Measurements from ENCODE around the gene CDCP2. TPM values are rescaled to one million over a fixed set of nuclear protein-coding genes. Genes with fewer than 3 reads are reported as not detected.

CDCP2 gene
- total RNA-seq, 6 experiments from 2014 or later = not detected

- TF ChIP-seq CTCF (IDR thresholded peaks at IDR 0.05) = no peak
- Mint-ChIP-seq H3K36me3 (ENCODE audit: low read depth) (no peaks in the 10 kb centered on the region), H3K27ac (no peak overlapping the region), H3K27me3 (ENCODE audit: insufficient read depth) (peaks cover 6% of the 10 kb centered on the region; the same call in 1 of the 2 replicates), H3K4me3 (no peak overlapping the region), H3K9me3 (no peaks in the 10 kb centered on the region), H3K4me1 (ENCODE audit: low read depth) (no peaks in the 10 kb centered on the region; the same call in 1 of the 2 replicates)
- peak; percentile 89 for DNase-seq
Measured at GRCh38 chr1:54118704-54119103, 34.1 kb downstream of the CDCP2 start.

DNA sequence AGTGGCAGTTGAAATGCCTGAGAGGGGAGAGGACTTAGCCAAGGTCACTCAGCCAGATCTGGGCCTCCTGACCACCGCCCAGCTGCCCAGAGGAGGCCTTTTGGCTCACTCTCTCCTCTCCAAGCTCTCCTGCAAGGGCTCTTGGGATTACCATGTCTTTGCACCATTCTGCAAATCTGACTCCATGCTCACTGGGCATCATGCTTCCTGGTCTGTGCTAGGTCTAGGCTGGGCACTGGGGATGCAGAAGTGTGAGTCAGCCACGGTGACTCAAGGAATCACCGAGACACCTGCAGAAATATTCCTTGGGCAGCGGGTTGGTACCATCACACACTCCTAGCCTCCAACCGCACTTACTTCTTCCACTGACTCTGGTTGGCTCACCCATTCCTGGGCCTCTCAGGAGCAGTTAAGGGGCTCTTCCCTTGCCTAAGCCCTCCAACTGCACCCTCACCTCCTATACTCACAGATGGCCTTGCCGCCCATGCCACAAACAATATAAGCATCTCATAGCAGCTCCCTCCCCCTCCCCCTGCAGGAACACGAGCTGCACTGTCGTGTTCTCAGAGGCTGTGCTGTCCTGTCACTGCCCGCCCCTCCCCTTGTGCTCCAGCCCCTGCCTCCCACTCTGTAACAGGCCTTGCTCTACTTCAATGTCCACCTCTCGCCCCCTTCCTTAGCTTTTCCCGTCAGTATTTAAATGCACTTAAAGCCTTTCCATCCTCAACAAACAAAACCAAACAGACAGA, 34.8 kb downstream of the CDCP2 start:
- TF ChIP-seq CTCF (IDR thresholded peaks at IDR 0.05) = no peak
- H3K9me3 Mint-ChIP-seq = no peaks in the 10 kb centered on the region
- H3K27ac Mint-ChIP-seq = no peak overlapping the region
- no peak overlapping the region for H3K4me3 Mint-ChIP-seq
- no peaks in the 10 kb centered on the region for H3K36me3 Mint-ChIP-seq (ENCODE audit: low read depth)
- H3K4me1 Mint-ChIP-seq (ENCODE audit: low read depth) = no peaks in the 10 kb centered on the region; the same call in 1 of the 2 replicates
- no peak for DNase-seq
- peaks cover 6% of the 10 kb centered on the region; the same call in 1 of the 2 replicates for H3K27me3 Mint-ChIP-seq (ENCODE audit: insufficient read depth)

GRCh38 chr1:54115520-54115919, 37.3 kb downstream of the CDCP2 start:
- no peak for TF ChIP-seq CTCF (IDR thresholded peaks at IDR 0.05)
- Mint-ChIP-seq H3K36me3 (ENCODE audit: low read depth) (no peaks in the 10 kb centered on the region), H3K4me1 (ENCODE audit: low read depth) (no peaks in the 10 kb centered on the region), H3K27ac (no peak overlapping the region), H3K27me3 (ENCODE audit: insufficient read depth) (peaks cover 2% of the 10 kb centered on the region; the same call in 1 of the 2 replicates), H3K4me3 (no peak overlapping the region), H3K9me3 (no peaks in the 10 kb centered on the region)
- DNase-seq = no peak

- Mint-ChIP-seq H3K27me3 (ENCODE audit: insufficient read depth) (peaks cover 5% of the 10 kb centered on the region; the same call in 1 of the 2 replicates), H3K4me1 (ENCODE audit: low read depth) (no peaks in the 10 kb centered on the region), H3K9me3 (no peaks in the 10 kb centered on the region), H3K27ac (no peak overlapping the region), H3K4me3 (no peak overlapping the region), H3K36me3 (ENCODE audit: low read depth) (no peaks in the 10 kb centered on the region)
- no peak for TF ChIP-seq CTCF (IDR thresholded peaks at IDR 0.05)
- DNase-seq = no peak
Measured at GRCh38 chr1:54114955-54115354, 37.8 kb downstream of the CDCP2 start.

GRCh38 chr1:54114001-54114400, 38.8 kb downstream of the CDCP2 start:
- no peak for TF ChIP-seq CTCF (IDR thresholded peaks at IDR 0.05)
- Mint-ChIP-seq H3K27ac (no peak overlapping the region), H3K27me3 (ENCODE audit: insufficient read depth) (peaks cover 5% of the 10 kb centered on the region; the same call in 1 of the 2 replicates), H3K36me3 (ENCODE audit: low read depth) (no peaks in the 10 kb centered on the region), H3K4me3 (no peak overlapping the region), H3K4me1 (ENCODE audit: low read depth) (no peaks in the 10 kb centered on the region), H3K9me3 (no peaks in the 10 kb centered on the region)
- DNase-seq = no peak
